Stomach (tissue), 4 donors: Measurements from ENCODE around the gene UGT1A7.

Source experiments
- POLR2A ChIP-seq, 4 donors: fragments of 450-650 bp; IDR thresholded peaks; one replicate each; pipeline ENCODE4 v1.6.1; 2016; ENCODE audit warnings: antibody characterized with exemption in 4 of 4, control low read depth in 2 of 4, mild to moderate bottlenecking in 1 of 4, moderate library complexity in 1 of 4
- TF ChIP-seq, protein P1 (sequence below), 7 experiments: fragments of 450-650 bp in 4 of 7; fragments of 200-600 bp in 3 of 7; sonication (generic) in 3 of 7; IDR thresholded peaks; one replicate each; pipeline ENCODE4 v1.5.1; 2016 to 2019; ENCODE audit warnings: antibody characterized with exemption in 7 of 7, control low read depth in 2 of 7, mild to moderate bottlenecking in 1 of 7

DNA sequence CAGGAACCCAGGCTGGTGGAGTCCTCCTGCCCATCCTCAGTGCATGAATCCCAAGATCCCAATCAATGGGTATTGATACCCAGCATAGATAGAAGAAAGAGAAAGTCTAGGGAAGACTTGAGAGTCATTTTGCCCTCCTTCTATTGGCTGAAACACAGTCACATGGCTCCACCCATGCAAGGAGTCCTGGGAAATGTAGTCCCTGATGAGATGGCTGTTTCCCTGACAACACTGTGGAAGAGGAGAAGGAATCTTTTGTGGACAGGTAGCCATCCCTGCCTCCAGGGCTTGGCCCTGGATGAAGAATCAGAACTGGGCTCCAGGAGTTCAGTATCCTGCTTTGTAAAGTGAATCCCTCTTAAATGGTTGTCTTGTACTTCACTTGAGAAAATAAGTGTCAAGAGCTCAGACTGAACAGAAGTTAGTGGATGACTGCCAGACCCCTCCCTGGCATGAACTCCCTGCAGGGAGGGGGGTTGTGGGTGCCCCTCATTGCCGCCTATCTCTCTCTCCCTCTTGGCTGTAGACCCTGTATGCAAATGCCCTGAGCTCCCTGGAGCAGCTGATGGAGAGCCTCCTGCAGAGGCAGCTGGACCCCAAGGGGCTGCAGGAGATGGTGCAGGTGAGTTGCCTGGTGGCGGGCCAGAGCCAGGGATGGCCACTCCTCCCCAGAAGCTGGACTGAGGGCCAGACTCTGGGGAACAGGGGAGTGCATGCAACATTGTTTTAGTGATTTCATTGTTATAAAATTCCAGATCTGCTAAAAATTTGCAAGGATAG is 132.5 kb downstream of the UGT1A7 start:
- TF ChIP-seq, protein P1, sequence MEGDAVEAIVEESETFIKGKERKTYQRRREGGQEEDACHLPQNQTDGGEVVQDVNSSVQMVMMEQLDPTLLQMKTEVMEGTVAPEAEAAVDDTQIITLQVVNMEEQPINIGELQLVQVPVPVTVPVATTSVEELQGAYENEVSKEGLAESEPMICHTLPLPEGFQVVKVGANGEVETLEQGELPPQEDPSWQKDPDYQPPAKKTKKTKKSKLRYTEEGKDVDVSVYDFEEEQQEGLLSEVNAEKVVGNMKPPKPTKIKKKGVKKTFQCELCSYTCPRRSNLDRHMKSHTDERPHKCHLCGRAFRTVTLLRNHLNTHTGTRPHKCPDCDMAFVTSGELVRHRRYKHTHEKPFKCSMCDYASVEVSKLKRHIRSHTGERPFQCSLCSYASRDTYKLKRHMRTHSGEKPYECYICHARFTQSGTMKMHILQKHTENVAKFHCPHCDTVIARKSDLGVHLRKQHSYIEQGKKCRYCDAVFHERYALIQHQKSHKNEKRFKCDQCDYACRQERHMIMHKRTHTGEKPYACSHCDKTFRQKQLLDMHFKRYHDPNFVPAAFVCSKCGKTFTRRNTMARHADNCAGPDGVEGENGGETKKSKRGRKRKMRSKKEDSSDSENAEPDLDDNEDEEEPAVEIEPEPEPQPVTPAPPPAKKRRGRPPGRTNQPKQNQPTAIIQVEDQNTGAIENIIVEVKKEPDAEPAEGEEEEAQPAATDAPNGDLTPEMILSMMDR (IDR thresholded peaks at IDR 0.05) = no peak
- TF ChIP-seq POLR2A (IDR thresholded peaks at IDR 0.05) = no peak
